Fibroblast of lung (primary cell): ENCODE measurements around the gene USP6NL. TPM values are rescaled to one million over a fixed set of nuclear protein-coding genes. Genes with fewer than 3 reads are reported as not detected.

Experiments used
- DNase-seq, 2 donors: peaks; one replicate each; pipeline versions ENCODE4 v3.0.0 to v3.0.0-alpha.2; 2010; ENCODE audit warnings: low read depth in 2 of 2
- H2AFZ ChIP-seq: 2 replicates; pipeline ENCODE4 v1.5.1; 2012; ENCODE audit warnings: low read length, control low read depth, inconsistent platforms
- H3K27ac ChIP-seq: 2 replicates; pipeline ENCODE4 v1.5.1; 2011; ENCODE audit warnings: low read length, control low read depth; ENCODE audit not compliant: insufficient read depth
- H3K27me3 ChIP-seq: 2 replicates; pipeline ENCODE4 v1.5.1; 2011; ENCODE audit warnings: mild to moderate bottlenecking, low read length; ENCODE audit not compliant: control insufficient read depth, insufficient read depth
- H3K36me3 ChIP-seq: 2 replicates; pipeline ENCODE4 v1.5.1; 2011; ENCODE audit warnings: low read length; ENCODE audit not compliant: control insufficient read depth, insufficient read depth
- H3K4me1 ChIP-seq: 2 replicates; pipeline ENCODE4 v1.5.1; 2011; ENCODE audit warnings: low read length; ENCODE audit not compliant: control insufficient read depth, insufficient read depth; ENCODE audit errors: extremely low read depth
- H3K4me2 ChIP-seq: 2 replicates; pipeline ENCODE4 v1.5.1; 2011; ENCODE audit warnings: low read length, control low read depth; ENCODE audit not compliant: insufficient read depth; ENCODE audit errors: extremely low read depth
- H3K4me3 ChIP-seq, 4 experiments: fragments of 200-600 bp in 1 of 4; sonication (generic) in 1 of 4; replicated peaks in 1 of 4; 2 replicates each; pipeline ENCODE4 v1.5.1; 2011 to 2016; ENCODE audit warnings: low read length in 4 of 4, low read depth in 3 of 4, mild to moderate bottlenecking in 3 of 4, control low read depth in 2 of 4, inconsistent platforms in 1 of 4, mixed read lengths in 1 of 4; ENCODE audit not compliant: insufficient read depth in 1 of 4; ENCODE audit errors: control extremely low read depth in 1 of 4
- H3K79me2 ChIP-seq: 2 replicates; pipeline ENCODE4 v1.5.1; 2012; ENCODE audit warnings: mild to moderate bottlenecking, low read length, inconsistent platforms; ENCODE audit not compliant: control insufficient read depth, insufficient read depth
- H3K9ac ChIP-seq: 2 replicates; pipeline ENCODE4 v1.5.1; 2011; ENCODE audit warnings: mild to moderate bottlenecking, low read length, control low read depth; ENCODE audit not compliant: insufficient read depth
- H3K9me3 ChIP-seq: 2 replicates; pipeline ENCODE4 v1.5.1; 2012; ENCODE audit warnings: low read depth, low read length; ENCODE audit not compliant: control insufficient read depth, insufficient read depth
- H4K20me1 ChIP-seq: 2 replicates; pipeline ENCODE4 v1.5.1; 2011; ENCODE audit warnings: low read length; ENCODE audit not compliant: control insufficient read depth, insufficient read depth; ENCODE audit errors: extremely low read depth
- CTCF ChIP-seq, 2 donors: IDR thresholded peaks in 1 of 2; conservative IDR thresholded peaks in 1 of 2; 1 replicate in 1 of 2; 2 replicates in 1 of 2; pipeline ENCODE4 v1.5.1; 2011 to 2012; ENCODE audit warnings: low read length in 2 of 2, control low read depth in 1 of 2, inconsistent platforms in 1 of 2, low read depth in 1 of 2, mild to moderate bottlenecking in 1 of 2
- EZH2 ChIP-seq: IDR thresholded peaks from 2 replicates; pipeline ENCODE4 v1.5.1; 2012; ENCODE audit warnings: low read length, control low read depth, mild to moderate bottlenecking; ENCODE audit errors: missing control alignments
- polyA plus RNA-seq, 2 donors: library from polyadenylated mRNA; depleted of rRNA in 1 of 2; stranded (reverse) in 1 of 2; unstranded in 1 of 2; fragments of >200 nt; gene quantifications; 2 replicates each; pipeline ENCODE4 v1.2.1, GENCODE V29; 2011 to 2012; ENCODE audit warnings: missing spikeins in 1 of 2
- total RNA-seq: library from RNA; depleted of rRNA; stranded (reverse); fragments of >200 nt; gene quantifications from 2 replicates; pipeline ENCODE4 v1.2.1, GENCODE V29; 2014

The USP6NL gene
- total and polyA plus RNA-seq, 2 donors (not counting 1 experiment from before 2014, with no cell fraction given) = 8.9 to 13.4 TPM

DNA sequence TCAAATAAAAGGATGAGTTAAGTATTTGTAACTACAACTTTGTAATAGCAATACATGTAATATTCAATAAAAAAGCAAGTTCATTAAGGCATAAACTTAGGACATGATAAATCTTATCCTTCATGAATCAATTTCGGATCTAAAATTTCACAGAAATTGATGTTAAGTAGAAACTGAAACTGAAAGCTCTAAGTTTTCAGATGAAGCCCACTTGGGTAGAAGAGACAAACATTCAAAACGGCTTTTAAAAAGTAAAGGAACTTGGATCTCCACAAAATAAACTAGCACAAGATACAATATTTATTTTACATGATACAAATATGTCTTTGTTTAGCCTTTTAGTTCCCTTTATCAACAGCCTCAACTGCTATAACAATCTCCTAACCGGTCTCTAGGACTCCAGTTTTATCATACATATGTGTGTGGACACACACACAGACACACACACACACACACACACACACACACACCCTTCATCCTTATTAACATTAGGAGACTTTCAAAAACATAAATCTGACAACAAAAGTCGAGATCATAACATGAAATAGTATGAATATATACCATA is 83.7 kb downstream of the USP6NL start:
- peak in 1 of 2 donors; percentile 61 for DNase-seq
- H3K36me3 ChIP-seq = no peaks in the 10 kb centered on the region
- H3K9ac ChIP-seq = no peak overlapping the region
- no peaks in the 10 kb centered on the region for H3K79me2 ChIP-seq
- H3K4me2 ChIP-seq = peak overlapping the region; percentile 79
- peak overlapping the region; percentile 12 to 65 (median 32) for H3K4me3 ChIP-seq
- H3K27me3 ChIP-seq = no peaks in the 10 kb centered on the region
- no peaks in the 10 kb centered on the region for H3K9me3 ChIP-seq
- peaks cover 2% of the 10 kb centered on the region for H3K4me1 ChIP-seq
- peak overlapping the region; percentile 3 for H2AFZ ChIP-seq
- H3K27ac ChIP-seq = peak overlapping the region; percentile 27
- TF ChIP-seq EZH2 (no peak), CTCF (conservative IDR thresholded peaks at IDR 0.05 in 1 of 2, IDR thresholded peaks at IDR 0.05 in 1 of 2; ENCODE audit: low read depth in 1 of 2, low read length in 2 of 2) (no peak)
- no peaks in the 10 kb centered on the region for H4K20me1 ChIP-seq

DNA sequence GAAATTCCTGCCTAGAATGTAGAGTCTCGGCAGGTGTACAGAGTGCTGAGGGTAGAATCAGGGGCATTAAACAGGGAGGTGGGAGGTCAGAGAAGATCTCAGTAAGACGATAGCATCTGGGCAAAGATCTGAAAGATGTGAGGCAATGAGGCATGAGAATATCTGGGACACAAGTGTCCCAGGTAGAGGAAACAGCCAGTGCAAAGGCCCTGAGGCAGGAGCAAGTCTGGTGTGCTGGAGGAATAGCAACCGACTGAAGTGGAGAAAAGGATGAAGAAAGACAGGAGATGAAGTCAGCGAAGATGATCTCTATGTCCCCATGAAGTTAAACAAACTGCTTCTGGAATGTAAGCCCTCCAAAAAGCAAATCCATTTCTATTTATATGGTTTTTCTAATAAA is 84.4 kb downstream of the USP6NL start:
- no peak for DNase-seq
- Histone ChIP-seq H3K79me2 (no peaks in the 10 kb centered on the region), H3K4me1 (peaks cover 2% of the 10 kb centered on the region), H3K36me3 (no peaks in the 10 kb centered on the region), H2AFZ (no peak overlapping the region), H3K27me3 (no peaks in the 10 kb centered on the region), H4K20me1 (no peaks in the 10 kb centered on the region), H3K9me3 (no peaks in the 10 kb centered on the region), H3K9ac (no peak overlapping the region), H3K4me2 (no peak overlapping the region), H3K4me3 (peak overlapping the region in 1 of 4 experiments; percentile 45), H3K27ac (peak overlapping the region; percentile 14)
- TF ChIP-seq CTCF (conservative IDR thresholded peaks at IDR 0.05 in 1 of 2, IDR thresholded peaks at IDR 0.05 in 1 of 2; ENCODE audit: low read depth in 1 of 2, low read length in 2 of 2) (no peak), EZH2 (no peak)

DNA sequence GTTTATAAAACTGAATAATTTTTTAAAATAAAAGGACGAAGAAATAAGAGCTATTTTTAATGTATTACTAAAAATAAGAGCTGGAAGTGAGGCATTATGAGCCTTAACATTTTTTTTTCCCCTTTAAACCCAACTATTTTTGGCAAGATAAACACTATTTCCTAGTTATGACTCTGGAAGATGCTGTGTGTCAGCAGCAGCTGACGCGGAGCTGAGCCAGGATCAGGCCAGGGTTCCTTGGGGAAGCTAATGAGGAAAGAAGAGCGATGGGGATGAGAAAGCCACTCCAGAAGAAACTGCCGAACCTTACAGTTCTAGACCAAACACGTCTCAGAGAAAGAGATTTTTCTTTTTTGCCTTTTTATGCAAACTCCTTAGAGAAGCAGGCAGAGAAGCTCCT is 85.9 kb downstream of the USP6NL start:
- H3K4me2 ChIP-seq = no peak overlapping the region
- no peaks in the 10 kb centered on the region for H3K27me3 ChIP-seq
- H2AFZ ChIP-seq = no peak overlapping the region
- no peak for TF ChIP-seq CTCF (conservative IDR thresholded peaks at IDR 0.05 in 1 of 2, IDR thresholded peaks at IDR 0.05 in 1 of 2; ENCODE audit: low read depth in 1 of 2, low read length in 2 of 2)
- TF ChIP-seq EZH2 = no peak
- peak in 1 of 2 donors; percentile 69 for DNase-seq
- peak overlapping the region; percentile 42 for H3K27ac ChIP-seq
- no peak overlapping the region for H3K4me3 ChIP-seq
- peaks cover 2% of the 10 kb centered on the region for H3K4me1 ChIP-seq
- no peak overlapping the region for H3K9ac ChIP-seq
- H3K79me2 ChIP-seq = no peaks in the 10 kb centered on the region
- H3K36me3 ChIP-seq = no peaks in the 10 kb centered on the region
- H4K20me1 ChIP-seq = no peaks in the 10 kb centered on the region
- no peaks in the 10 kb centered on the region for H3K9me3 ChIP-seq
